ENCODE results near the gene ZNF484.
"Not testable (repeated sequence)": the region's sequence is repeated elsewhere in the genome, so short reads cannot be mapped to it uniquely, and the experiment has no call there.

The ZNF484 gene

DNA sequence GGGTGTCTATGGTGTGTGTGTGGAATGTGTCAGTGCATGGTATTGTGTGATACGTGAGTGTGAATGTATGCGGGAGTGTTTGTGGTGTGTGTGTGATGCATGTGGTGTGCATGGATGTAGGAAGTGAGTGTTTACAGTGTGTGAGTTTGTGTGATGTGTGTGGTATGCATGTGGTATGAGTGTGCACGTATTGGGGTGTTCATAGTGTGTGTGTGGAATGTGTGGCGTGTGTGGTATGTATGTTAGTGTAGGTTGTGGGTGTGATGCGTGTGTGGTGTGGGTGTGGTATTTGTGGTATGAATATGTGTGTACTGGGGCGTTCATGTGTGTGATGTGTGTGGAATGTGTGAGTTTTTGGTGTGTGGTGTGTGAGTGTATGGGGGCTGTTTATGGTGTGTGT lies 73.1 kb downstream of the ZNF484 start:
- no peak overlapping the region for H3K4me3 ChIP-seq (replicated peaks; ENCODE audit: insufficient read depth, low read length)
- no peak for DNase-seq (ENCODE audit: low read depth in 1 of 2, low spot score in 1 of 2)
- H3K27ac ChIP-seq (replicated peaks), result no peak overlapping the region
- TF ChIP-seq POLR2AphosphoS5 (IDR thresholded peaks at IDR 0.05; ENCODE audit: low read depth), result no peak
- no peak for TF ChIP-seq GABPA (IDR thresholded peaks at IDR 0.05; ENCODE audit: low read depth)
- no peak for TF ChIP-seq SPI1 (IDR thresholded peaks at IDR 0.05; ENCODE audit: borderline replicate concordance, low read depth)
- H3K27me3 ChIP-seq (ENCODE audit: insufficient read depth, poor library complexity, severe bottlenecking), result peaks cover 46% of the 10 kb centered on the region

DNA sequence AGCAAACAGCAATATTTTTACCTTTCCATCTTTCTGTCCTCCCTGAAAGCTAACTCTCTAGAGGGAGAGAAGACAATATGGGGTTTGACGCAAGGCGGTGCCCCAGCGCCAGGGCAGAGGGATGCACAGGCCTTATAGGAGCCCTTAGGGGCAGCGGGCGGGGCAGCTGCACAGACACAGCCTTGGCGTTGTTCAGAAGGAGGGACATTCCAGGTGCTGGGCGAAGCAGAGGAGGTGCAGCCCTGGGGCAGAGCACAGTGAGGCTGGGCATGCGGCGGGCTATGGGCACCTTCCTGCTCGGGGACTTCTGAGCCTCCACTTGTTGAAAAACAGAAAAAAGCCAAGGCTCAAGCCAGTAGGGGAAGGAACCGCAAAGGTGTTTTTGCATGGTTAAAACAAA lies 79.5 kb downstream of the ZNF484 start:
- DNase-seq (ENCODE audit: low read depth in 1 of 2, low spot score in 1 of 2), result no peak
- TF ChIP-seq SPI1 (IDR thresholded peaks at IDR 0.05; ENCODE audit: borderline replicate concordance, low read depth), result no peak
- no peak for TF ChIP-seq POLR2AphosphoS5 (IDR thresholded peaks at IDR 0.05; ENCODE audit: low read depth)
- TF ChIP-seq, protein P1, sequence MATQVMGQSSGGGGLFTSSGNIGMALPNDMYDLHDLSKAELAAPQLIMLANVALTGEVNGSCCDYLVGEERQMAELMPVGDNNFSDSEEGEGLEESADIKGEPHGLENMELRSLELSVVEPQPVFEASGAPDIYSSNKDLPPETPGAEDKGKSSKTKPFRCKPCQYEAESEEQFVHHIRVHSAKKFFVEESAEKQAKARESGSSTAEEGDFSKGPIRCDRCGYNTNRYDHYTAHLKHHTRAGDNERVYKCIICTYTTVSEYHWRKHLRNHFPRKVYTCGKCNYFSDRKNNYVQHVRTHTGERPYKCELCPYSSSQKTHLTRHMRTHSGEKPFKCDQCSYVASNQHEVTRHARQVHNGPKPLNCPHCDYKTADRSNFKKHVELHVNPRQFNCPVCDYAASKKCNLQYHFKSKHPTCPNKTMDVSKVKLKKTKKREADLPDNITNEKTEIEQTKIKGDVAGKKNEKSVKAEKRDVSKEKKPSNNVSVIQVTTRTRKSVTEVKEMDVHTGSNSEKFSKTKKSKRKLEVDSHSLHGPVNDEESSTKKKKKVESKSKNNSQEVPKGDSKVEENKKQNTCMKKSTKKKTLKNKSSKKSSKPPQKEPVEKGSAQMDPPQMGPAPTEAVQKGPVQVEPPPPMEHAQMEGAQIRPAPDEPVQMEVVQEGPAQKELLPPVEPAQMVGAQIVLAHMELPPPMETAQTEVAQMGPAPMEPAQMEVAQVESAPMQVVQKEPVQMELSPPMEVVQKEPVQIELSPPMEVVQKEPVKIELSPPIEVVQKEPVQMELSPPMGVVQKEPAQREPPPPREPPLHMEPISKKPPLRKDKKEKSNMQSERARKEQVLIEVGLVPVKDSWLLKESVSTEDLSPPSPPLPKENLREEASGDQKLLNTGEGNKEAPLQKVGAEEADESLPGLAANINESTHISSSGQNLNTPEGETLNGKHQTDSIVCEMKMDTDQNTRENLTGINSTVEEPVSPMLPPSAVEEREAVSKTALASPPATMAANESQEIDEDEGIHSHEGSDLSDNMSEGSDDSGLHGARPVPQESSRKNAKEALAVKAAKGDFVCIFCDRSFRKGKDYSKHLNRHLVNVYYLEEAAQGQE (IDR thresholded peaks at IDR 0.05; ENCODE audit: insufficient replicate concordance, low read depth), result no peak
- TF ChIP-seq, protein P2, sequence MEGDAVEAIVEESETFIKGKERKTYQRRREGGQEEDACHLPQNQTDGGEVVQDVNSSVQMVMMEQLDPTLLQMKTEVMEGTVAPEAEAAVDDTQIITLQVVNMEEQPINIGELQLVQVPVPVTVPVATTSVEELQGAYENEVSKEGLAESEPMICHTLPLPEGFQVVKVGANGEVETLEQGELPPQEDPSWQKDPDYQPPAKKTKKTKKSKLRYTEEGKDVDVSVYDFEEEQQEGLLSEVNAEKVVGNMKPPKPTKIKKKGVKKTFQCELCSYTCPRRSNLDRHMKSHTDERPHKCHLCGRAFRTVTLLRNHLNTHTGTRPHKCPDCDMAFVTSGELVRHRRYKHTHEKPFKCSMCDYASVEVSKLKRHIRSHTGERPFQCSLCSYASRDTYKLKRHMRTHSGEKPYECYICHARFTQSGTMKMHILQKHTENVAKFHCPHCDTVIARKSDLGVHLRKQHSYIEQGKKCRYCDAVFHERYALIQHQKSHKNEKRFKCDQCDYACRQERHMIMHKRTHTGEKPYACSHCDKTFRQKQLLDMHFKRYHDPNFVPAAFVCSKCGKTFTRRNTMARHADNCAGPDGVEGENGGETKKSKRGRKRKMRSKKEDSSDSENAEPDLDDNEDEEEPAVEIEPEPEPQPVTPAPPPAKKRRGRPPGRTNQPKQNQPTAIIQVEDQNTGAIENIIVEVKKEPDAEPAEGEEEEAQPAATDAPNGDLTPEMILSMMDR (IDR thresholded peaks at IDR 0.05; ENCODE audit: insufficient read depth, low read length), result no peak
- no peak for TF ChIP-seq GABPA (IDR thresholded peaks at IDR 0.05; ENCODE audit: low read depth)
- peaks cover 15% of the 10 kb centered on the region for H3K27me3 ChIP-seq (ENCODE audit: insufficient read depth, poor library complexity, severe bottlenecking)

DNA sequence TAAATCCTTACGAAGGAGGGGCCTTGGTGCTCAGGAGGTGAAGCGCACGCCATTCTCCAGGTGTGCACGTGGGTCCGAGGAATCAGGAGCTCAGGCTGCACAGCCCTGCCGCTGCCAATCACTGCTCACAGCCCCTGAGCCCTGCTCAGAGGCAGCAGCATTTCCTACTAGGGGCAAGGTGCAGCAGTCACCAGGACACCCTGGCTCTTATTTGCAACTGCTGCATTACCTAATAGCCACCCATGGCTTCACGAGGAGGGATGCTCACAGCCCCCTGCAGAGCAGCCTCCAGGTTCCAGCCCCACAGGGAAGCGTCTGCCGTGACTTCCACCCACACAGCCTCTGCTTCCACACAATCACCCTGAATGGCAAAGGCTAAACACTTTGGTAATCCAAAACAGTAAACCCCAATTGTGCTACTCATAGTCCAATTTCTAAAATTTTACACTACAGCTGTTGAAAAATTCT lies 81.5 kb downstream of the ZNF484 start:
- H3K27me3 ChIP-seq (ENCODE audit: insufficient read depth, poor library complexity, severe bottlenecking), result peaks cover 11% of the 10 kb centered on the region
- H3K27ac ChIP-seq (replicated peaks); H3K4me3 ChIP-seq (replicated peaks; ENCODE audit: insufficient read depth, low read length); DNase-seq (ENCODE audit: low read depth in 1 of 2, low spot score in 1 of 2): not testable (repeated sequence)

More for the DNA sequence above, 79.5 kb downstream of the ZNF484 start:
- no peak overlapping the region for H3K4me3 ChIP-seq (replicated peaks; ENCODE audit: insufficient read depth, low read length)
- no peak overlapping the region for H3K27ac ChIP-seq (replicated peaks)

DNA sequence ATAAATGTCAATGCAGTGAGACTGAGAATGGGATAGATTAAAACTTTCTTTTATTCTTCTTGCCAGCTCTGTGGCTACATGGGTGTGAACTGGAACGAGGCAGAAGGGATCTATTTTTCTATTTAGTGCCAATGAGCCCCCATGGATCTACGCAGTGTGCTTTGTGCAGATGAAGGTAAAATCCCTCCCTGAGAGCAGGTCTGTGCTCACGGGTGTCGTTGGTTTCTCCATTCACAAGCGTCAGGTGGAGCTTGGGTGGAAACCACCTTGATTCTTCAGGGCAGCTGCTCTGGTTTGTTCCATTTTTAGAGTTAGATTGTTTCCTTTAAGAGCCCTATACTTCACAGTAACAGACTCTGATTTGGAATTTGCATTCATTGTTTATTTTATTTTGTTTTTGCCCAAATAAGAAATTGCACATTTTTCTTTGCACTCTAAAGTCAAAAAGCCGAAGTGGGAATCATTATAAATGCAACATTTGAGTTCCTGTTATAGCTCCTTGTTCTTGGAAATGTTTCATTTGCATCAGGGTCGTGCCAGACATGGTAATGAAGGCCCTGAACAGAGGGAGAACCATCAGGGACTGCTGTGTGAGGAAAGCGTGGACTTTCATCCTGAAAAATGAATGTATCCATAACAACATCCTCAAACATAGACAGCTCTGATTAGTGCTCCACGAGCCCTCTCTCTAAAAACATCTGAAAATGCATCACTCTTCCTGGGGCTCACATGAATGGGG lies 82.1 kb downstream of the ZNF484 start:
- TF ChIP-seq, protein P2 (IDR thresholded peaks at IDR 0.05; ENCODE audit: insufficient read depth, low read length), result no peak
- no peak for TF ChIP-seq SPI1 (IDR thresholded peaks at IDR 0.05; ENCODE audit: borderline replicate concordance, low read depth)
- TF ChIP-seq GABPA (IDR thresholded peaks at IDR 0.05; ENCODE audit: low read depth), result no peak
- TF ChIP-seq, protein P1 (IDR thresholded peaks at IDR 0.05; ENCODE audit: insufficient replicate concordance, low read depth), result no peak
- TF ChIP-seq POLR2AphosphoS5 (IDR thresholded peaks at IDR 0.05; ENCODE audit: low read depth), result no peak
- Histone ChIP-seq H3K27ac (replicated peaks) (no peak overlapping the region), H3K4me3 (replicated peaks; ENCODE audit: insufficient read depth, low read length) (no peak overlapping the region), H3K27me3 (ENCODE audit: insufficient read depth, poor library complexity, severe bottlenecking) (peaks cover 11% of the 10 kb centered on the region)
- no peak for DNase-seq (ENCODE audit: low read depth in 1 of 2, low spot score in 1 of 2)

All from HL-60 (cell line).